ENCODE data around the gene STAMBPL1.

STAMBPL1 gene

DNA sequence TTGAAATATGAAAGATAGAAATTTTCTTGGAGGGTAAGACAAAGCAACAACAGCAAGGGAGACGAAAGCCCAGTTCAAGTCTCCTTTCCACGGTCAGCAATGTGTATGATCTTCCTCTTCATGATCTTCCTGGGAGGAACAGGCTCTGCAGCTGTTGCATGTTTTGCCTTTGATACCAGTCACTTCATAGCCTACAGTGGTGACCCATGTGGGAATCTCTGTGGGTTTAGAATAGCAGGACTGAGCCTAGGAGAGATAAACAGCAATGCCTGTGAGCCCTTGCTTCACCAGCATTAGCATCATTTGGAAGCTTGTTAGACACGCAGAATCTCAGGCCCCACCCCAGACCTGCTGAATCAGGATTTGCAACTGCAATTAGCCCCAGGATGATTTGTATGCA, 31.8 kb downstream of the STAMBPL1 start:
- no peak for TF ChIP-seq CTCF (IDR thresholded peaks at IDR 0.05; ENCODE audit: low read depth, low read length, missing control alignments)
- no peak overlapping the region for H3K27ac ChIP-seq
- H3K36me3 ChIP-seq (replicated peaks) = peaks cover 3% of the 10 kb centered on the region
- in situ Hi-C loops (cut with HindIII; ENCODE audit: low pct_ligation_motif_present, low sequenced_read_pairs) = no loop called here
- H3K4me3 ChIP-seq (ENCODE audit: low read depth, low read length) = no peak overlapping the region
- DNase-seq = no peak
- no peaks in the 10 kb centered on the region for H3K27me3 ChIP-seq (replicated peaks)

DNA sequence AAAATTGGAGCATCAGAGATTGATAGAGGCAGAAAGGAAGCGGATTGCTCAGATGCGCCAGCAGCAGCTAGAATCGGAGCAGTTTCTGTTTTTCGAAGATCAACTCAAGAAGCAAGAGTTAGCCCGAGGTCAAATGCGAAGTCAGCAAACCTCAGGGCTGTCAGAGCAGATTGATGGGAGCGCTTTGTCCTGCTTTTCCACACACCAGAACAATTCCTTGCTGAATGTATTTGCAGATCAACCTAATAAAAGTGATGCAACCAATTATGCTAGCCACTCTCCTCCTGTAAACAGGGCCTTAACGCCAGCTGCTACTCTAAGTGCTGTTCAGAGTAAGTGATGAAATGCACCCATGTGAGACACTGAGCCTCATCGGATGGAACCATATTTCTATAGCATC, 33.1 kb downstream of the STAMBPL1 start:
- TF ChIP-seq CTCF (IDR thresholded peaks at IDR 0.05; ENCODE audit: low read depth, low read length, missing control alignments) = no peak
- Histone ChIP-seq H3K27me3 (replicated peaks) (no peaks in the 10 kb centered on the region), H3K4me3 (ENCODE audit: low read depth, low read length) (no peak overlapping the region), H3K36me3 (replicated peaks) (peaks cover 3% of the 10 kb centered on the region), H3K27ac (no peak overlapping the region)
- in situ Hi-C loops (cut with HindIII; ENCODE audit: low pct_ligation_motif_present, low sequenced_read_pairs) = no loop called here
- no peak for DNase-seq

DNA sequence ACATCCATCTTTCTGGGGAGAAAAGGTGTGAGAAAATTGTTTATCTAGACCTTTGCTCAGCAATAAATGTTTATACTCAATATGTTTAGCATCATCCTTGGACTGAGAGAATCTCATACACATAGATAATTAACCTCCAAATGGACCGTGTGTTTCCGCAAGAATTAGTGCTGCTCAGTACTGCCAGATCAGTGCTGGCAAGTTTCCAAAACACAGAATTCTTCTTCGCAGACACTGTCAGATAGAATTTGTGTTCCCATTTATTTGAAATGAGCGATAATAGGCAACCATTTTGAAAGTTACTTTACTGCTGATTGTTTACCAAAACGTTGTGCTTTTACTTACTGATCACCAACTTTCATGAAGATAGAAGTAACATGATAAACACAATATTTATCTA, 33.7 kb downstream of the STAMBPL1 start:
- TF ChIP-seq CTCF (IDR thresholded peaks at IDR 0.05; ENCODE audit: low read depth, low read length, missing control alignments) = no peak
- DNase-seq = no peak
- peaks cover 3% of the 10 kb centered on the region for H3K36me3 ChIP-seq (replicated peaks)

DNA sequence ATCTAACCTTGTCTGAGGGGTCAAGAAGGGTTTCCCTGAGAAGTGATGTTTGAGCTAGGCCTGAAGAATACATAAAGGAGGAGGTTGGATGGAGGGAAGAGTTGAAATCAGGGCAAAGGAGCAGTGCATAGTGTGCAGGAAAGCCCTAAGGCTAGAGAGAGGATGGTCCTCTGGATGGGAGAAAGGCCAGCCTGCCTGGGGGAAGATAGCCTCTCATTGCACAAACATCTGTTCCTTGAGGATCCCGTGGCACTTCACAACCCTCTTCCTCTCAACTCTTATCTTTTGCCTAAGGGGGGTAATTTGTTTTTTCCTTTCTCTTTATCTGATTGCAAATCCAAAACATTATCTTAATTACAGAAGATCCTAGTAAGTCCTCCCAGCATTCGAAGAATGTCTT, 35.7 kb downstream of the STAMBPL1 start:
- no peak for DNase-seq
- Histone ChIP-seq H3K27ac (no peak overlapping the region), H3K27me3 (replicated peaks) (no peaks in the 10 kb centered on the region), H3K4me3 (ENCODE audit: low read depth, low read length) (no peak overlapping the region), H3K36me3 (replicated peaks) (peaks cover 3% of the 10 kb centered on the region)
- in situ Hi-C loops (cut with HindIII; ENCODE audit: low pct_ligation_motif_present, low sequenced_read_pairs) = no loop called here
- TF ChIP-seq CTCF (IDR thresholded peaks at IDR 0.05; ENCODE audit: low read depth, low read length, missing control alignments) = no peak

More for the DNA sequence above, 33.7 kb downstream of the STAMBPL1 start:
- no peak overlapping the region for H3K27ac ChIP-seq
- in situ Hi-C loops (cut with HindIII; ENCODE audit: low pct_ligation_motif_present, low sequenced_read_pairs) = no loop called here
- H3K4me3 ChIP-seq (ENCODE audit: low read depth, low read length) = no peak overlapping the region
- no peaks in the 10 kb centered on the region for H3K27me3 ChIP-seq (replicated peaks)

GRCh38 chr10:88916231-88916630, 36.2 kb downstream of the STAMBPL1 start:
- Histone ChIP-seq H3K27me3 (replicated peaks) (no peaks in the 10 kb centered on the region), H3K27ac (no peak overlapping the region), H3K4me3 (ENCODE audit: low read depth, low read length) (no peak overlapping the region), H3K36me3 (replicated peaks) (peaks cover 3% of the 10 kb centered on the region)
- TF ChIP-seq CTCF (IDR thresholded peaks at IDR 0.05; ENCODE audit: low read depth, low read length, missing control alignments) = no peak
- DNase-seq = no peak
- in situ Hi-C loops (cut with HindIII; ENCODE audit: low pct_ligation_motif_present, low sequenced_read_pairs) = no loop called here

- no peak overlapping the region for H3K27ac ChIP-seq
- no peaks in the 10 kb centered on the region for H3K27me3 ChIP-seq (replicated peaks)
- in situ Hi-C loops (cut with HindIII; ENCODE audit: low pct_ligation_motif_present, low sequenced_read_pairs) = no loop called here
- no peak overlapping the region for H3K4me3 ChIP-seq (ENCODE audit: low read depth, low read length)
- peaks cover 3% of the 10 kb centered on the region for H3K36me3 ChIP-seq (replicated peaks)
- TF ChIP-seq CTCF (IDR thresholded peaks at IDR 0.05; ENCODE audit: low read depth, low read length, missing control alignments) = no peak
- DNase-seq = no peak
These were observed 36.9 kb downstream of the STAMBPL1 start for GRCh38 chr10:88916986-88917385.

Data from brain microvascular endothelial cell (primary cell).